Suppressor macrophage treated with lipopolysaccharide for 4 hours (primary cell): ENCODE results near the gene EAPP.
"Not testable (repeated sequence)": the region's sequence is repeated elsewhere in the genome, so short reads cannot be mapped to it uniquely, and the experiment has no call there.

Experiments
- DNase-seq: peaks from one replicate; pipeline ENCODE4 v3.0.0-alpha.2; 2020

The EAPP gene, protein sequence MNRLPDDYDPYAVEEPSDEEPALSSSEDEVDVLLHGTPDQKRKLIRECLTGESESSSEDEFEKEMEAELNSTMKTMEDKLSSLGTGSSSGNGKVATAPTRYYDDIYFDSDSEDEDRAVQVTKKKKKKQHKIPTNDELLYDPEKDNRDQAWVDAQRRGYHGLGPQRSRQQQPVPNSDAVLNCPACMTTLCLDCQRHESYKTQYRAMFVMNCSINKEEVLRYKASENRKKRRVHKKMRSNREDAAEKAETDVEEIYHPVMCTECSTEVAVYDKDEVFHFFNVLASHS

GRCh38 chr14:34539407-34540180 is at the start of gene EAPP:
EAPP (minus strand) TSS chr14:34539701; CDS start chr14:34539628, 73 bp downstream.
- DNase-seq, result peak; percentile 99

DNA sequence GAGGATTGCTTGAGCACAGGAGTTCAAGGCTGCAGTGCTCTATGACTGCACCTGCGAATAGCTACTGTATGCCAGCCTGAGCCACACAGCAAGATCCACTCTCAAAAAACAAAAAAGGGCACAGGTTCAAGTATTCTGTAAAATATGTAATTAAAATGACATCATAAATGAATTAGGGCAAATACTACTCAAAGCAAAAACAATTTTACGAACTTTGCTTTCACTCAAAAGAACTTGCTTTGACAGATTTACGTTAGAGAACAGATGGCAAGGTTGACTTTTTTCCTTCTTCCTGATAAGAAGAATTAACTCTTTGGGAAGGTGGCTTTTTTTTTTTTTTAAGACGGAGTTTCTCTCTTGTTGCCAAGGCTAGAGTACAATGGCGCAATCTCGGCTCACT is 44.0 kb upstream of the EAPP start:
- no peak for DNase-seq

- no peak for DNase-seq
These were observed 42.7 kb upstream of the EAPP start for GRCh38 chr14:34582117-34582680.

DNA sequence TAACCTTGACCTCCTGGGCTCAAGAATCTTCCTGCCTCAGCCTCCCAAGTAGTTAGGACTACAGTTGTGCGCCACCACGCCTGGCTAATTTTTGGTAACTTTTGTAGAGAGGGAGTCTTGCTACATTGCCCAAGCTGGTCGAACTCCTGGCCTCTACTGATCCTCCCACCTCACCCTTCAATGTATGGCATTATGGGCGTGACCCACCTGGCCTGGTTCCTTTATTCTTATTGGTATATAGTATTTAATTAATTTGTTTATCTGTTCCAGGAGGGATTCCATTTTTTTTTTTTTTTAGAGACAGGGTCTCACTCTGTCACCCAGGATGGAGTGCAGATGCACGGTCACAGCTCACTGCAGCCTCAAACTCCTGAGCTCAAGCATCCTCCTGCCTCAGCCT is 40.9 kb upstream of the EAPP start:
- no peak for DNase-seq

DNA sequence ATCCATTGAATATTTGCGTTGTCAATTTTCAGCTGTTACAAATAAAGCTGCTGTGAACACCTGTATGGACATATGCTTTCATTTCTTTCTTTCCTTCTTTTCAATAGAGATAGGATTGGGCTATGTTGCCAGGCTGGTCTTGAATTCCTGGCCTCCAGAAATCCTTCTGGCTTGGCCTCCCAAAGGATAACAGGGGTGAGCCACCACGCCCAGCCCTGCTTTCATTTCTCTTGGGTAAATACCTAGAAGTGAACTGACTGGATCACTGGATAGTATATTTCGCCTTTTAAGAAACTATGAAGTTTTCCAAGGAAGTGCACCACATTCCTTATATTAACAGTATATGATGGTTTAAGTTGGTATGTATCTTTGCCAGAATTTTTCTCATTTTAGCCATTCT is 32.3 kb upstream of the EAPP start:
- DNase-seq, result no peak

DNA sequence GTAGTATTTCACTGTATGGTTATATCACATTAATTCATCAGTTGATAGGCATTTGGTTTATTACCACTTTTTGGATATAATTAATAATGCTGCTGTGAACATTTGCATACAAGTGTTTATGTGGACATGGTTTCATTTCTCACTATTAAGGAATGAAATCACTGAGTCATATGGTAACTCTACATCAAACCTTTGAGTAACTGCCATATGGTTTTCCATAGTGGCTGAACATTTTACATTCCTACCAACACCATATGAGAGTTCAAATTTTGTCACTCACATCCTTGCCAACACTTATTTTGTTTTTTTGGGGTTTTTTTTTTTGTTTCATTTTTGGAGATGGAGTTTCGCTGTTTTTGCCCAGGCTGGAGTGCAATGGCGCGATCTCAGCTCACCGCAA is 30.2 kb upstream of the EAPP start:
- DNase-seq, result peak; percentile 20

DNA sequence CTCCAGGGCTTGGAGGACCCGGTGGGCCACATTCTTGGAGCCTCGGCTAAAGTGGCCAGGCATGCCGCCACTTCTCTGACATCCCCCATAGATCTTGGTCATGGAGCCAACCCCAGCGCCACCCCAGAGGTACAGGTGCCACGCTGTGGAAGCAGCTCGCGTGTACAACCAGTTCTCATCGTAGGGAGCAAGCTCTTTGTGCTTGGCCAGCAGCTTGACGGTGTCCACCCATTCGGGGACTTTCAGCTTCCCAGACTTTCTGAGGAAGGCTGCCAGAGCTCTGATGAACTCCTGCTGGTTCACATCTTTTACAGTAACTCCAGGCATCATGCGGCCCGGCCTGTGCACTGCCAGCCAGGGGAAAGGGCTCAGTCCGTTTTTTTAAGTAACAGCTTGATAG is 29.3 kb upstream of the EAPP start:
- DNase-seq, result no peak

GRCh38 chr14:34562776-34563150 is 23.3 kb upstream of the EAPP start:
- DNase-seq, result no peak

DNA sequence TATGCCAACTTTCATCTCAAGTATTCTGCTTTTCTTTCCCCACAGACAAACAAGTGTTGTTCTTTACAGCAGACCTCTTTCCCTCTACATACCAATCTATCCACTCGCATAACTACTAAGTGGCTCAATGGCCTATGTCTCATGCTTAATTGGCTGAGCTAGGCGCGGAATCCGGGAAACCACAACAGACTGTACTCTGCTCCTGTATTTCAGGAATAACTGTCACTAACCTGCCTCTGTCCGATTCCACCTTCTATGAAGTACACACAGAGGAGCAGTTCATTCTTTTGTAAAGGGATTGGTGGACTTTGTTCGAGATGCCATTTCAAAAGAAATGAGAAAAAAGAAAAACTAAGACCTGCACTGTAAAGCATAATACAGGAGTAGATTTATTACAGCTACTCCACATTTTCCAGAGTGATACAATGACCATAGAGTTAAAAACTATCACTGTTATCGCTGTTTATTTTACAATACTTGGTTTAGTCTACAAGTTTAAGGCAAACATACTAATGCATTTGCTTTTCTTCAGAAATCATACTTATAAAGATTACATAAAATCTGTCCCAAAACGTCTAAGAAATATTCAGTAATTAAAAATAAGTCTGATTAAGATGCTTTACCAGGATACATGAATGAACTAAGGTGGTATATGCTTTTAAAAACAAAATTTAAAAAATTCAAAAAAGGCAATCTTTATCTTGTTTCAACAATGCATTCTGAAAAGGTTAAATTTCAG is 22.7 kb upstream of the EAPP start:
- DNase-seq, result not testable (repeated sequence)

GRCh38 chr14:34556498-34556829 is 17.0 kb upstream of the EAPP start:
- not testable (repeated sequence) for DNase-seq

- DNase-seq, result not testable (repeated sequence)
These were observed 16.3 kb upstream of the EAPP start for GRCh38 chr14:34555583-34556497.

DNA sequence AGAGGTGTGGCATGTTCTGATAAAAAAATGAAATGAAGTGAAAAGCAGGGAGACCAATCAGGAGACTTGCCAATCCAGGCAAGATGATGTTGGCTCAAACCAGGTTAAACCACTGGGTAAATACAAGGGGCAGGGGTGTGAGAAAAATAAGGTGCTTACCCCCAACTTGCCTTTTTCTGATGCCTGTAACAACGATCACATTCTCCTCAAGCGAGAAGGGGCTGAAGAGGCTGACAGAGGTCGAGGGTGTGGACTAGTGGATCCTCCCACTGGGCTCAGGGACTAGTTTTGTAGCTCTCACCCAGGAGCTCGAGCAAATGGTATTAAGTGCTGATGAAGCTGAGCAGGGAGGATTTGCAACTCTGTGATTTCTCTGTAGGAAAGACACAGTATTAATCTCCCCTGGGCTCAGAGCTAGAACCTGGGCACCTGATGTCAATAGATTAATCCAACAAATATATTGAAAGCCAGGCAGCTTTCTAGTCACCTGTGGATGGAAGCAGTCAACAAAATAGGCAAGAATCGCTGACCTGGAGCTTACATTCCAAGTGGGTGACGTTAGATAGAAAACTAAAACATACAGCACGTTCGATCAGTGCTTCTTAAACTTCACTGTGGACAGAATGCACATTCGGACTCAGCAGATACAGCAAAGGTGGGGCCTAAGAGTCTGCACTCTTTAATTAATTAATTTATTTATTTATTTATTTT is 15.2 kb upstream of the EAPP start:
- no peak for DNase-seq

GRCh38 chr14:34549276-34549966 is 9.9 kb upstream of the EAPP start:
- not testable (repeated sequence) for DNase-seq

GRCh38 chr14:34548472-34548981 is 9.0 kb upstream of the EAPP start:
- DNase-seq, result no peak

DNA sequence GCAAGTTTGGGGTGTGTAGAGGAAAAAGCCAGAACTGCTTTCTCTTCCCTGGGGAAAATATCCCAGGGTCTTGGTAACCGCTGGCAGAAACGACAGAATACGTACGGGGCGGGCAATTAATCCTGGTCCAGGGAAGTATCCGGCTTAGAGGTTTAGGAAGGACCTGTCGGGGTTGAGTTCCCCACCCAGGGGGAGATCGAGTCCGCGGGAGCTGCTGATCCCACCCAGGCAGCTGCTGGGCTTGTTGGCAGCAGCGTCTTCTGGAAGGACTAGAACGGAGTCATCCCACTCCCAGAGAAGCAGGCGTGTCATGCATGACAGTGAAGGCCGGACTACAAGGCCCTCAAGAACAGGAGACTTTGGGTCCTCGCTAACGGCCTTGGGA is 7.6 kb upstream of the EAPP start:
- not testable (repeated sequence) for DNase-seq

- DNase-seq, result not testable (repeated sequence)
These were observed 7.0 kb upstream of the EAPP start for GRCh38 chr14:34546272-34547135.

DNA sequence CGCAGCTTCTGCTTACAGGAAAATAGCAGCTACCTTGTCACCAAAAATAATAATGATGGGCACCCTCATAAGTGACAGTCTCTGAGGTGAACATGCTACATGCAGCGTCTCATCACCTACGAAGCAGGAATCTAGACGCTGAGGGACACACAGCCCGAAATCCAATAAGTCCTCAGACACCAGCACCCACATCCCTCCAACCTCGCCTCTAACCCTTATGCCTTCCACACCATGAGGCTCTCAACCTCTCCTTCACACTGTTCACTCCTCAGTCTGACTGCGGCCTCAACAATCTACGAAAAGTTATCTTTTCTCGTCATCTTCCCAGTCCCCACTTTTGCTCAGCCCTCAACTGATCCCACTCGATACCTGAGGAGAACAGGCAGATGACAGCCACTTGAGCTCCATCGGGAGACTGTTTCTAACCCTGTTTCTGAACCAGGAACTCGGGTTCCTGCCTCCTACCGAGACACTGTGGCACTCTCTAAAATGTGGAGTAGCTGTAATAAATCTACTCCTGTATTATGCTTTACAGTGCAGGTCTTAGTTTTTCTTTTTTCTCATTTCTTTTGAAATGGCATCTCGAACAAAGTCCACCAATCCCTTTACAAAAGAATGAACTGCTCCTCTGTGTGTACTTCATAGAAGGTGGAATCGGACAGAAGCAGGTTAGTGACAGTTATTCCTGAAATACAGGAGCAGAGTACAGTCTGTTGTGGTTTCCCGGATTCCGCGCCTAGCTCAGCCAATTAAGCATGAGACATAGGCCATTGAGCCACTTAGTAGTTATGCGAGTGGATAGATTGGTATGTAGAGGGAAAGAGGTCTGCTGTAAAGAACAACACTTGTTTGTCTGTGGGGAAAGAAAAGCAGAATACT is 919 bp upstream of the EAPP start:
- not testable (repeated sequence) for DNase-seq

DNA sequence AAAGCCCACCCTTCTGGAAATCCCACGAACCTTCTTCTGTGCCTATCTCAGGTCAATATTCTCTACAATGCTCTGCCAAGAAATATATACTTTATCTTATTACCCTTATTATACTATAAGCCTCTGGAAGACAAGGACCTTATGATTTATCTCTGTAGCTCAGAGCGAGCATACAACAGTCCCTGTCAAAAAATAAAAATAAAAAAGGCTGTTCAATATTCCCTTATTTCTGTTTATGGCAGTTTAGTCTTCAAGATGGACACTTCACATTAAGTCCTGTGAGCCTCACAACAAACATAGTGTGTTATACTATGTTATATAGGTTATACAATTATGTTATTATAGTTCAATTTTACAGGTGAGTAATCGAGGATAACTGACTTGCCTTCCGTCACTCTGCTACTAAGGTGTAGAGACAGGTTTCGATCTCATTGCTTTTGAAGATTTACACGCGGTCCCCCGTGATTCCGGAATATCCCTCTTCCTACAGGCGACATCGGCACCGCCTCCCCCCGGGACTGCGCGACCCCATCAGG is 562 bp downstream of the EAPP start:
- no peak for DNase-seq

GRCh38 chr14:34538096-34538495 is 1.4 kb downstream of the EAPP start:
- DNase-seq, result not testable (repeated sequence)
